Lower lobe of right lung (tissue), 2 donors: ENCODE data around the gene RETREG3. TPM values are rescaled to one million over a fixed set of nuclear protein-coding genes. Genes with fewer than 3 reads are reported as not detected.

Experiments
- ATAC-seq, 2 donors: fragments of 200-7000 bp; cut with Tn5 transposase; one replicate each; pipeline ENCODE4 v1.9.1; 2020 to 2022; ENCODE audit warnings: mild to moderate bottlenecking in 2 of 2, moderate library complexity in 2 of 2
- DNase-seq: peaks from one replicate; pipeline ENCODE4 v3.0.0-alpha.2; 2020
- H3K27ac ChIP-seq: fragments of 200-600 bp; one replicate; pipeline ENCODE4 v1.8.0; 2022
- H3K27me3 ChIP-seq: fragments of 200-600 bp; one replicate; pipeline ENCODE4 v1.8.0; 2022; ENCODE audit warnings: low read depth
- H3K36me3 ChIP-seq: fragments of 200-600 bp; one replicate; pipeline ENCODE4 v1.8.0; 2022; ENCODE audit warnings: mild to moderate bottlenecking
- H3K4me1 ChIP-seq: fragments of 200-600 bp; one replicate; pipeline ENCODE4 v1.8.0; 2022
- H3K4me3 ChIP-seq: fragments of 200-600 bp; one replicate; pipeline ENCODE4 v1.8.0; 2022; ENCODE audit warnings: mild to moderate bottlenecking
- H3K9me3 ChIP-seq: fragments of 200-600 bp; one replicate; pipeline ENCODE4 v1.8.0; 2022
- intact Hi-C: fragments of 100-400 bp; cut with DNase I; formaldehyde crosslinking; loops from one replicate; pipeline ENCODE4 v1.11.0; 2022
- total RNA-seq: library from RNA; stranded (reverse); fragmentation: NEBNext Ultra II Directional; extraction: Animal tissue kit (Norgen Biotek cat#: 25700); gene quantifications from one replicate; pipeline ENCODE4 v1.2.1, GENCODE V29; 2021
- TF ChIP-seq, protein P1 (sequence below): fragments of 200-600 bp; IDR thresholded peaks from one replicate; pipeline ENCODE4 v1.8.0; 2022; ENCODE audit warnings: antibody characterized with exemption, mild to moderate bottlenecking
- donor health status: DM: no; HTN: yes; CAD: no; lungs with severe emphysema.

RETREG3 gene
- total RNA-seq, 1 donor from 2014 or later: 70.7 TPM

GRCh38 chr17:42586514-42587230 is 22.5 kb downstream of the RETREG3 start:
- no peak overlapping the region for H3K4me3 ChIP-seq
- peaks cover 100% of the 10 kb centered on the region for H3K36me3 ChIP-seq
- H3K9me3 ChIP-seq: no peaks in the 10 kb centered on the region
- no peaks in the 10 kb centered on the region for H3K27me3 ChIP-seq
- TF ChIP-seq, protein P1, sequence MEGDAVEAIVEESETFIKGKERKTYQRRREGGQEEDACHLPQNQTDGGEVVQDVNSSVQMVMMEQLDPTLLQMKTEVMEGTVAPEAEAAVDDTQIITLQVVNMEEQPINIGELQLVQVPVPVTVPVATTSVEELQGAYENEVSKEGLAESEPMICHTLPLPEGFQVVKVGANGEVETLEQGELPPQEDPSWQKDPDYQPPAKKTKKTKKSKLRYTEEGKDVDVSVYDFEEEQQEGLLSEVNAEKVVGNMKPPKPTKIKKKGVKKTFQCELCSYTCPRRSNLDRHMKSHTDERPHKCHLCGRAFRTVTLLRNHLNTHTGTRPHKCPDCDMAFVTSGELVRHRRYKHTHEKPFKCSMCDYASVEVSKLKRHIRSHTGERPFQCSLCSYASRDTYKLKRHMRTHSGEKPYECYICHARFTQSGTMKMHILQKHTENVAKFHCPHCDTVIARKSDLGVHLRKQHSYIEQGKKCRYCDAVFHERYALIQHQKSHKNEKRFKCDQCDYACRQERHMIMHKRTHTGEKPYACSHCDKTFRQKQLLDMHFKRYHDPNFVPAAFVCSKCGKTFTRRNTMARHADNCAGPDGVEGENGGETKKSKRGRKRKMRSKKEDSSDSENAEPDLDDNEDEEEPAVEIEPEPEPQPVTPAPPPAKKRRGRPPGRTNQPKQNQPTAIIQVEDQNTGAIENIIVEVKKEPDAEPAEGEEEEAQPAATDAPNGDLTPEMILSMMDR: no peak
- ATAC-seq (no peak), DNase-seq (no peak)
- H3K27ac ChIP-seq: peak overlapping the region; percentile 18
- intact Hi-C loops: no loop called here
- H3K4me1 ChIP-seq: peaks cover 31% of the 10 kb centered on the region

- Histone ChIP-seq H3K27ac (peak overlapping the region; percentile 46), H3K4me1 (peaks cover 31% of the 10 kb centered on the region), H3K4me3 (no peak overlapping the region), H3K9me3 (no peaks in the 10 kb centered on the region), H3K27me3 (no peaks in the 10 kb centered on the region), H3K36me3 (peaks cover 100% of the 10 kb centered on the region)
- DNase-seq (no peak), ATAC-seq (peak; percentile 83 to 84)
- intact Hi-C loops: no loop called here
- TF ChIP-seq, protein P1: no peak
Observed at GRCh38 chr17:42585353-42585752, 23.8 kb downstream of the RETREG3 start.

DNA sequence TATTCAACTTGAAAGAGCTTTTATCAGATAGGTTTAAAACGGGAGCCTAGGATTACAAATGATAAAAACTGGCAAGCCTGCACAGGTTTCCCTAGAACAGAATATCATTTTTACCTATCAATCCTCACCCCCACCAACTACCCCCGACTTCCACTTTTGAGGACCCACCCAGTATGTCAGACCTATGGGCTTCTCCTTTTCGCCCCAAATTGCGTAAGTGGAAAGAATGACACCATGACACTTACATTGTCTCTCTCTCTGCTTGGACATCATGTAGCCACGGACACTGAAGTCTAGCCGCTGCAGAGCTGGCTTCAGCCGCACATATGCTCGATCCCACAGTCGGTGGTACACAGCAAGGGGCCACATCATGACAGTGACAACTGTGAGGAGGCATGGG is 24.3 kb downstream of the RETREG3 start:
- TF ChIP-seq, protein P1: no peak
- peak overlapping the region; percentile 46 for H3K27ac ChIP-seq

GRCh38 chr17:42581744-42582270 is 27.4 kb downstream of the RETREG3 start:
- Histone ChIP-seq H3K36me3 (peaks cover 73% of the 10 kb centered on the region), H3K4me3 (no peak overlapping the region), H3K27me3 (no peaks in the 10 kb centered on the region), H3K4me1 (peaks cover 38% of the 10 kb centered on the region), H3K9me3 (no peaks in the 10 kb centered on the region), H3K27ac (no peak overlapping the region)
- DNase-seq (no peak), ATAC-seq (no peak)
- TF ChIP-seq, protein P1: no peak
- intact Hi-C loops: no loop called here

More for the DNA sequence above, 24.3 kb downstream of the RETREG3 start:
- DNase-seq (no peak), ATAC-seq (peak; percentile 61 to 70)
- no peaks in the 10 kb centered on the region for H3K9me3 ChIP-seq
- H3K36me3 ChIP-seq: peaks cover 100% of the 10 kb centered on the region
- peaks cover 31% of the 10 kb centered on the region for H3K4me1 ChIP-seq
- H3K27me3 ChIP-seq: no peaks in the 10 kb centered on the region
- H3K4me3 ChIP-seq: no peak overlapping the region
- intact Hi-C loops: no loop called here

- intact Hi-C loops: no loop called here
- H3K4me3 ChIP-seq: no peak overlapping the region
- ATAC-seq (no peak), DNase-seq (no peak)
- peaks cover 58% of the 10 kb centered on the region for H3K36me3 ChIP-seq
- TF ChIP-seq, protein P1: no peak
- no peaks in the 10 kb centered on the region for H3K27me3 ChIP-seq
- H3K27ac ChIP-seq: no peak overlapping the region
- peaks cover 22% of the 10 kb centered on the region for H3K4me1 ChIP-seq
- no peaks in the 10 kb centered on the region for H3K9me3 ChIP-seq
Observed at GRCh38 chr17:42579794-42580551, 29.2 kb downstream of the RETREG3 start.
